ENCODE measurements around the gene LTB.
"Not testable (repeated sequence)": the region's sequence is repeated elsewhere in the genome, so short reads cannot be mapped to it uniquely, and the experiment has no call there.

LTB gene

DNA sequence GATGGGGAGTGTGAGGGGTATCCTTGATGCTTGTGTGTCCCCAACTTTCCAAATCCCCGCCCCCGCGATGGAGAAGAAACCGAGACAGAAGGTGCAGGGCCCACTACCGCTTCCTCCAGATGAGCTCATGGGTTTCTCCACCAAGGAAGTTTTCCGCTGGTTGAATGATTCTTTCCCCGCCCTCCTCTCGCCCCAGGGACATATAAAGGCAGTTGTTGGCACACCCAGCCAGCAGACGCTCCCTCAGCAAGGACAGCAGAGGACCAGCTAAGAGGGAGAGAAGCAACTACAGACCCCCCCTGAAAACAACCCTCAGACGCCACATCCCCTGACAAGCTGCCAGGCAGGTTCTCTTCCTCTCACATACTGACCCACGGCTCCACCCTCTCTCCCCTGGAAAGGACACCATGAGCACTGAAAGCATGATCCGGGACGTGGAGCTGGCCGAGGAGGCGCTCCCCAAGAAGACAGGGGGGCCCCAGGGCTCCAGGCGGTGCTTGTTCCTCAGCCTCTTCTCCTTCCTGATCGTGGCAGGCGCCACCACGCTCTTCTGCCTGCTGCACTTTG, 6.8 kb downstream of the LTB start, which contains the start of gene TNF:
TNF (plus strand) TSS at position 231 of the 567 bp plus-strand sequence; CDS start at position 408, 177 bp downstream.
- no peak for DNase-seq

DNA sequence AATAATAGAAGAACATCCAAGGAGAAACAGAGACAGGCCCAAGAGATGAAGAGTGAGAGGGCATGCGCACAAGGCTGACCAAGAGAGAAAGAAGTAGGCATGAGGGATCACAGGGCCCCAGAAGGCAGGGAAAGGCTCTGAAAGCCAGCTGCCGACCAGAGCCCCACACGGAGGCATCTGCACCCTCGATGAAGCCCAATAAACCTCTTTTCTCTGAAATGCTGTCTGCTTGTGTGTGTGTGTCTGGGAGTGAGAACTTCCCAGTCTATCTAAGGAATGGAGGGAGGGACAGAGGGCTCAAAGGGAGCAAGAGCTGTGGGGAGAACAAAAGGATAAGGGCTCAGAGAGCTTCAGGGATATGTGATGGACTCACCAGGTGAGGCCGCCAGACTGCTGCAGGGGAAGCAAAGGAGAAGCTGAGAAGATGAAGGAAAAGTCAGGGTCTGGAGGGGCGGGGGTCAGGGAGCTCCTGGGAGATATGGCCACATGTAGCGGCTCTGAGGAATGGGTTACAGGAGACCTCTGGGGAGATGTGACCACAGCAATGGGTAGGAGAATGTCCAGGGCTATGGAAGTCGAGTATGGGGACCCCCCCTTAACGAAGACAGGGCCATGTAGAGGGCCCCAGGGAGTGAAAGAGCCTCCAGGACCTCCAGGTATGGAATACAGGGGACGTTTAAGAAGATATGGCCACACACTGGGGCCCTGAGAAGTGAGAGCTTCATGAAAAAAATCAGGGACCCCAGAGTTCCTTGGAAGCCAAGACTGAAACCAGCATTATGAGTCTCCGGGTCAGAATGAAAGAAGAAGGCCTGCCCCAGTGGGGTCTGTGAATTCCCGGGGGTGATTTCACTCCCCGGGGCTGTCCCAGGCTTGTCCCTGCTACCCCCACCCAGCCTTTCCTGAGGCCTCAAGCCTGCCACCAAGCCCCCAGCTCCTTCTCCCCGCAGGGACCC, 7.8 kb downstream of the LTB start:
- DNase-seq: no peak

DNA sequence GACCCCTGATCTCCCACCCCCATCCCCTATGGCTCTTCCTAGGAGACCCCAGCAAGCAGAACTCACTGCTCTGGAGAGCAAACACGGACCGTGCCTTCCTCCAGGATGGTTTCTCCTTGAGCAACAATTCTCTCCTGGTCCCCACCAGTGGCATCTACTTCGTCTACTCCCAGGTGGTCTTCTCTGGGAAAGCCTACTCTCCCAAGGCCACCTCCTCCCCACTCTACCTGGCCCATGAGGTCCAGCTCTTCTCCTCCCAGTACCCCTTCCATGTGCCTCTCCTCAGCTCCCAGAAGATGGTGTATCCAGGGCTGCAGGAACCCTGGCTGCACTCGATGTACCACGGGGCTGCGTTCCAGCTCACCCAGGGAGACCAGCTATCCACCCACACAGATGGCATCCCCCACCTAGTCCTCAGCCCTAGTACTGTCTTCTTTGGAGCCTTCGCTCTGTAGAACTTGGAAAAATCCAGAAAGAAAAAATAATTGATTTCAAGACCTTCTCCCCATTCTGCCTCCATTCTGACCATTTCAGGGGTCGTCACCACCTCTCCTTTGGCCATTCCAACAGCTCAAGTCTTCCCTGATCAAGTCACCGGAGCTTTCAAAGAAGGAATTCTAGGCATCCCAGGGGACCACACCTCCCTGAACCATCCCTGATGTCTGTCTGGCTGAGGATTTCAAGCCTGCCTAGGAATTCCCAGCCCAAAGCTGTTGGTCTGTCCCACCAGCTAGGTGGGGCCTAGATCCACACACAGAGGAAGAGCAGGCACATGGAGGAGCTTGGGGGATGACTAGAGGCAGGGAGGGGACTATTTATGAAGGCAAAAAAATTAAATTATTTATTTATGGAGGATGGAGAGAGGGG, 8.8 kb downstream of the LTB start:
- DNase-seq: no peak

DNA sequence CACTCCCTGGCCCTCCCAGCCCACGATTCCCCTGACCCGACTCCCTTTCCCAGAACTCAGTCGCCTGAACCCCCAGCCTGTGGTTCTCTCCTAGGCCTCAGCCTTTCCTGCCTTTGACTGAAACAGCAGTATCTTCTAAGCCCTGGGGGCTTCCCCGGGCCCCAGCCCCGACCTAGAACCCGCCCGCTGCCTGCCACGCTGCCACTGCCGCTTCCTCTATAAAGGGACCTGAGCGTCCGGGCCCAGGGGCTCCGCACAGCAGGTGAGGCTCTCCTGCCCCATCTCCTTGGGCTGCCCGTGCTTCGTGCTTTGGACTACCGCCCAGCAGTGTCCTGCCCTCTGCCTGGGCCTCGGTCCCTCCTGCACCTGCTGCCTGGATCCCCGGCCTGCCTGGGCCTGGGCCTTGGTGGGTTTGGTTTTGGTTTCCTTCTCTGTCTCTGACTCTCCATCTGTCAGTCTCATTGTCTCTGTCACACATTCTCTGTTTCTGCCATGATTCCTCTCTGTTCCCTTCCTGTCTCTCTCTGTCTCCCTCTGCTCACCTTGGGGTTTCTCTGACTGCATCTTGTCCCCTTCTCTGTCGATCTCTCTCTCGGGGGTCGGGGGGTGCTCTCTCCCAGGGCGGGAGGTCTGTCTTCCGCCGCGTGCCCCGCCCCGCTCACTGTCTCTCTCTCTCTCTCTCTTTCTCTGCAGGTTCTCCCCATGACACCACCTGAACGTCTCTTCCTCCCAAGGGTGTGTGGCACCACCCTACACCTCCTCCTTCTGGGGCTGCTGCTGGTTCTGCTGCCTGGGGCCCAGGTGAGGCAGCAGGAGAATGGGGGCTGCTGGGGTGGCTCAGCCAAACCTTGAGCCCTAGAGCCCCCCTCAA, 9.9 kb downstream of the LTB start, which contains the start of gene LTA:
LTA (plus strand) TSS at position 249 of the 871 bp plus-strand sequence; CDS start at position 703, 454 bp downstream.
- no peak for DNase-seq

DNA sequence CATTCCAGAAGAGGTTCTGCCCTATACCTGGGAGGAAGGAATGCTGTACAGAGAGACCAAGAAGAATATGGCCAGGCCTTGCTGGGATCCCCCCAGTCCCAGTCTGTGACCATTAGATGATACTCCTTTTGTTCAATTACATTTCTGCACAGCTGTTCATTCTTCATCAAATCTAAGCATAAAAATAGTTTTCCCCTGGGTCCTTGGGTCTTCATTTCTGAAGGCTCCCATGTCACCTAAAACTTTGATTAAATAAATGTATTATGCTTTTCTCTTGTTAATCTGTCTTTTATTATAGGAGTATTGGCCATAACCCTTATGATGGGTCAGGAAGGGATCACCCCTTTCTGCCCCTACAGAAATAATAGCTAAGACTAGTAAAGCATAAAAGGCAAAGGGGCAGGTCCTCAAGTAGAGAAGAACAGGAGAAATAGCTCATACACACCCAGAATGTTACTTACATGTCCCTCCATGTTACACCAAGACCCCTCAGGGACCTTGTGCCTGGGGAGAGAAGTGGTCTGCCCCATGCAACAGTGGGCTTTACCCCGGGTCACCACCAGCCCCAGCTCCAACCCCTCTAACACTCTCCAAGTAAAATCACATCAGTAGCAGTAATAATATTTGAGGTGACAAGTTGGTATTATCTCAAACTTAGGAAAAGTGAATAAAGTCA, 12.2 kb downstream of the LTB start:
- DNase-seq: no peak

DNA sequence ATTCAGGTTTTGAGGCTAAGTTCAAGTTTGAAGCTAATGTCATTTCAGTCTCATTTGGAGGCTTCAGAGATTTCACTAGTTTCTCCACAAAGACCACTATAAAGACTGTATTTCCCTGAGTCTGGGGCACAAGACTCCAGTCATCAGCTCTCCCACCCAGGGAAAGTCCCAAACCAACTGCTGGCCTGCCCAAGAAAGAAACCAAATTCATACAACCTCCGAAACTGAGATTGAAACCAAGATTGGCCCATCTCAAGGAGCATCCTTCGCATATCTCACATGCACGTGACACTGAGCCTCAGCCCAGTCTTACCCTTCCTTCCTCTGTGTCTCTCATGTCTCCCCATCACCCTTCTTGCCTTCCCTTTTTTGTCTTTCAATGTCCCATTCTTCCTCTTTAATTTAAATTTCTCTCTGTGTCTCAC, 13.7 kb downstream of the LTB start:
- no peak for DNase-seq

DNA sequence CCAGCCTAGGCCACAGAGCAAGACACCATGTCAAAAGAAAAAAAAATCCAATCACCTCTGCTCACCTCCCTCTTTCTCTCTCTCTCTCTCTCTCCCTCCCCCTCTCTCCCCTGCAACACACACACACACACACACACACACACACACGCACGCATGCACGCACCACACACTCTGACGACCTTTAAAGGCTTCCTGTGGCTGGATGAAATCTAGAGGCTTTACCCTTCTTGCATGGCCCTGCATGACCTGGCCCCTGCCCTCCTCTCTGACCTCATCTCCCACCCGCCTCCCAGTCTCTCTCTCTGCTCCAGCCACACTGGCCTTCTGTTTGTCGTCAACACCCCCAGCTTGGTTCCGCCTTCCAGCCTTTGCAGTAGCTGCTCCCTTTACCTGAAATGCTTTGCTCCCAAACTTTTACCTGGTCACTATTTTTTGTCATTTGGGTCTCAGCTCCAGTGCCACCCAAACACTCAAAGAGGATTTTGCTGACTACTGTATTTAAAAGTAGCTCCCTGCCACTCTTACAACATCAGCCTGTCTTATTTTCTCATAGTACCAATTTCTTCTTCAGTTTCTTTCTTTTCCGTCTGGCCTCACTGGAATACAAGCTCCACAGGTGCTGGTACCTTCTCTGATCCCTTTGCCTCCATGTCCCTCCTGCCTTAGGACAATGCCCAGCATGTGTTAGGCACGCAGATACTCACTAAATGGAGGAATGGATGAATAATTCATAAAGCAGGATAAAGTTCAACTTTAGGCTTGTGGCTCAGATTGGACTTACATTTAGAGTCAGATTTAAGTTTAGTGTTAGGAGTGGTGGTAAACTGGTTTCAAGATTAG, 14.5 kb downstream of the LTB start:
- no peak for DNase-seq

DNA sequence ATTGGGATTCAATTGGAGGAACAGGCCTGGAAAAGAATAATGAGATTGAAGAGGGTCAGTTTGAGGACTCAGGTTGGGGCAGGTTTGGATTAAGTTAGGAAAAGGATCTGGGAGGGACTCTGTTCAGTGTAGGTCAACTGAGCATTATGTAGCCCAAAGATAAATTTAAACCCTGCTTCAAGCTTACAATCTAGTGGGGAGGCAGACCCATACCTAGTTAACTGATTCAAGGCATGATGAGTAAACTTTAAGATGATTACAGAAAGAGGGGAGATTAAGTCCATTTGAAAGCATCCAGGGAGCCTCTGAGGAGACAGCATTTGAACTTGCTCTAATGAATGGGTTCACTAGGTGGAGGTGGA, 21.5 kb downstream of the LTB start:
- DNase-seq: no peak

DNA sequence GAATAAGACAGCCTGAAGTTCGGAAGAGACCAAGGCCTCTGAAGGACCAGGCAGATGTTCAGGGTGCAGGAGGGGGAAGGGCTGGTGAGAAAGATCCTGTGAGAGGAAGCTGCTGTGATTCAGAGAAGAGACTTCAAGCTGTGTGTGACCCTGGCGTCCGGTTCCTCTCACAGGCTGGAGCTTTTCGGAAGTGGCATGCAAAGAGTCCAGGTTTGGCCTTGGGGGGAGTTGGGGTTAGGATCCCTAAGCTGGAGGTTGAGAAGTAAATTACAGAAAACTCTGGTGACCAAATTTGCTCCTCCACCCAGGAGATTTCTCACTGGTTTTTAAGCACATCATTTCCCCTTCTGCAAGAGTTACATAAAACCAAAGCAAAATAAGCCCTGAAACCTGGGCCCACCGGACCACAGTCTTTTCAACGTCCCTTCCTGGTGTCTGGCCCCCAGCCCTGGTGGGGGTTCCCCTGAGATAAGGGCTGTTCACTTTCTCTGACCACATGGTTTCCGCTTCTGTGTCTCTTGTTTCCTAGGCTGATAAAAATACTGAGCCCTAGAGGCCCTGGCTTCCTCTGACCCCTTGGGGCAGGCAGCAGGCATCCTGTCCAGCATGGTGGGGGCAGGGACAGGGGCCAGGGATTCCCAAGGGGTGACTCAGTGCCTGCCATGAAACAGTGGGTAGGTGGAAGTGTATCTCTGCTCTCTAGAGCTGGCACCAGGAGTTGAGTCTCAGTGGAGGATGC, 22.1 kb downstream of the LTB start:
- no peak for DNase-seq

DNA sequence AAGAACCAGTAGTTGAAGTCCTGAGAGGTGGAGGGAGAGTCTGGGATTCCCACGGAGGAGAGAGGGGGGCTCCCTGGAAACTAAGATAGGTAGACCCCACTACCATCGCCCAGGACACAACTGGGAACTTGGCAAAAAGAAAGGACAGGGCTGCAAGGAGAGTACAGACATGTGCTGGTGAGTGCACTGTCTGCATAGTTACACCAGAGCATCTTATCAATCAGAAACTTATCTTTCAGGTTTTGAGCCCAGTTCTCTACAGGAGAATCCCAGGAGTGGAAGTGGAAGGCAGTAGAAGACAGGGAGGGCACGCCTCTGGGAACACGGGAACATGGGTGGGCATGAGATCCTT, 22.6 kb downstream of the LTB start:
- no peak for DNase-seq

DNA sequence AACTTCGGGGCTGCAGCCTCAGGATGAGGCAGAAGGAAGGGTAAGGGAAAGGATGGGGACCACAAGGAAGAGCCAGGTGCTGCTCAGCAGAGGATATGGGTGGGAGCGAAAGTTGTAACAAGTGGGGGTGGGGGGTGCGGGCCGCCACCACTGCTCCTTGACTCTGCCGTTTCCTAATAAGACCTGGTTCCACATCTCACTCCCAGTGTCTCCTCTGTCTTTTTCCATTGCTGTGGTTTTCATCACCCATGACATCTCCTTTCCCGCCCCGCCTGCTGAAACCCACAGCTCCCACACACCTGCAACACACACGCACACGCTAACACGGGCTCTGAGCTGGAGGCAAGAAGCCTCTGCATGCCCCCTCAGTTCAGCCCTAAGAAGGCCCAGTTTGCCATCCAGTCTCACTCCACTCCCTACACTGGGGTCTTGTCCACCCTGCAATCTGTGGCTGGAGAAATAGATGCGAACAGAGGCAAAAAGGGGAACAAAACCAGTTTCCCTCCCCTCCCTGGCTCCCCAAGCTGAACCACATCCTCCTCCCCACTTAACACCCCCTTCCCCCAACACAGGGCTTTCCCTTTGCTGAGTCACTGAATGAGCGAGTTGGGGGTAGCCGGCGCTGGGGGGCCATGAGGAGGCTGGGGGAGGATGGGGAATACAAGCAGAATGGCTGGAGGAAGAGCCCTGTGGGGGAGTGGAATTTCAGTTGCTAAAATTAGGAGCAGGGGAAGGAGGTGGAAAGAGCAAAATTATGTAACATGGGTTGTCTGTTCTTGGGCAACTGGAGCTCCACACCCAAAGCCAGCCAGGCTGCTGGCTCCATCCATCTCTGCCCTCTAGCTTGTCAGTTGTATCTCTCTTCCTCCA, 23.4 kb downstream of the LTB start:
- no peak for DNase-seq

DNA sequence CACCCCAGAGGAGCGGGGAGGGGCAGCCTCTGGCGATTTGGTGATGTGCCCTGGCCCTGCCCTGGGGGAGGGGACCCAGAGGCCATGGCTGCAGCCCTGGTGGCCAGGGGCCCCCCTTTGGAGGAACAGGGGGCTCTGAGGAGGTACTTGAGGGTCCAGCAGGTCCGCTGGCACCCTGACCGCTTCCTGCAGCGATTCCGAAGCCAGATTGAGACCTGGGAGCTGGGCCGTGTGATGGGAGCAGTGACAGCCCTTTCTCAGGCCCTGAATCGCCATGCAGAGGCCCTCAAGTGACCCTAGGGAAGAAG, 24.0 kb downstream of the LTB start:
- DNase-seq: no peak

DNA sequence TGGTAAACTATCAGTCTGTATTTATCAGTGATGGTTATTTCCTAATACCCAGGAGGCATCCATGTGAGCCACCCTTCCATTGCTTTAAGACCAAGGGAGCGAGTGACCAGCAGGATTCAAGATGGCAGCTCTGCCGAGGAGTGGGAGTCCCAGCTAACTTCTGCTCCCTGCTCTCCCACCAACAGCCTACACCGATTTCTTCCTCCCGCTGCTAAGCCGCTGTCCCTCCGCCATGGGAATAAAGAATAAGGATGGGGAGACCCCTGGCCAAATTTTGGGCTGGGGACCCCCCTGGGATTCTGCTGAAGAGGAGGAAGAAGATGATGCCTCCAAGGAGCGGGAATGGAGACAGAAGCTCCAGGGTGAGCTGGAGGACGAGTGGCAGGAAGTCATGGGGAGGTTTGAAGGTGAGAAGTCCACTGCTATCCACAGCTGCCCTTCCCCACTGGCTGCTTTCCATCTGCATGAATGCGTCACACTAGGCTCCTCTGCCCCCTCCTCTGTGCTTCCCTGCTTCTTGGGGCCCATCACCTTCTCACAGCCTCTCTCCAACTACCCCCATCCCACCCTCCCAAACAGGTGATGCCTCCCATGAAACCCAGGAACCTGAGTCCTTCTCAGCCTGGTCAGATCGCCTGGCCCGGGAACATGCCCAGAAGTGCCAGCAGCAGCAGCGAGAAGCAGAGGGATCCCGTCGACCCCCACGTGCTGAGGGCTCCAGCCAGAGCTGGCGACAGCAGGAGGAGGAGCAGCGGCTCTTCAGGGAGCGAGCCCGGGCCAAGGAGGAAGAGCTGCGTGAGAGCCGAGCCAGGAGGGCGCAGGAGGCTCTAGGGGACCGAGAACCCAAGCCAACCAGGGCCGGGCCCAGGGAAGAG, 24.5 kb downstream of the LTB start:
- no peak for DNase-seq

DNA sequence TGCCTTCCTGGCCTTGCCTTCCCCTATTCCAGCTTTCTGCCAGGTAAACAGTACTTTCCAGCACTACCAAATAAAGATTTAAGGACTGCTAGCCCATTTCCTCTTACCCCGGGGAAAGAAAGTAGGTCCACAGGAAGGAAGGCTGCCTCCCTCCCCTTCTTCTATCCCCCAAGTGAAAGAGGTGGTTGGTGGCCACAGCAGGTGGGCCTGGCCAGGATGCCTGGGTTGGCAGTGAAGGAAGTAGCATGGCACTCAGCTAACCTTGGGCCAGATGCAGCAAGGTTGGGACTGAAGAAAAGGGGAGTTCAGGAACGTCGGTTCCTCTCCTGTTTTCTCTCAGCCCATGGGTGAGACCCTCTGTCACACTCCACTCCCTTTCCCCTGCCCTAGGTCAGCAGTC, 25.9 kb downstream of the LTB start:
- DNase-seq: no peak

DNA sequence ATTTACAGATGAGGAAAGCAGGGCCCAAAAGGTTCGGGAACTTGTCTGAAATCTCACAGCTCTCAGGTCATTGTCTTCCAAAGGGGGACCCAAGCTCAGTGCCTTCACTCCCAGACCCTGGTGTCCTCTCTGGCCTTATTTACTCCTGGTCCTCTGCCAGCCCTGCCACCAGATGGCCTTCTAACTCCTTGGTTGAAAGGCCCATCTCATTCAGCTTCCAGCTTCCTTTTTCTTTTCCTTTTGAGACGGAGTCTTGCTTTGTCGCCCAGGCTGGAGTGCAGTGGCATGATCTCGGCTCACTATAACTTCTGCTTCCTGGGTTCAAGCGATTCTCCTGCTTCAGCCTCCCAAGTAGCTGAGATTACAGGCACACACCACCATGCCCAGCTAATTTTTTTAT, 30.9 kb downstream of the LTB start:
- not testable (repeated sequence) for DNase-seq

DNA sequence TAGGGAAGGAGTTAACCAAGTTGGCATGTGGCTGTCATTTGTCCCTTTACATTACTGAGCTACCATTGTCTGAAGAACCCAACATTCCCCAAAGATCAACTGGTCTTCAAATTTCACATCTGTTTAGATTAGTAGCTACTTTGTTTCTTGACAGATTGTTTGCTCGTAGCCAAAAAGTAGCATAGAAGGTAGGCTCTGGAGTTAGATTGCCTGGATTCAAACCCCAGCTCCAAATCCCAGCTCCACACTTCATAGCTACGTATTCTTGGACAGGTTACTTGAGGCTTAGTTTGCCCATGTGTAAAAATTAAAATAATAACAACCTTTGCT, 33.7 kb downstream of the LTB start:
- DNase-seq: no peak

DNA sequence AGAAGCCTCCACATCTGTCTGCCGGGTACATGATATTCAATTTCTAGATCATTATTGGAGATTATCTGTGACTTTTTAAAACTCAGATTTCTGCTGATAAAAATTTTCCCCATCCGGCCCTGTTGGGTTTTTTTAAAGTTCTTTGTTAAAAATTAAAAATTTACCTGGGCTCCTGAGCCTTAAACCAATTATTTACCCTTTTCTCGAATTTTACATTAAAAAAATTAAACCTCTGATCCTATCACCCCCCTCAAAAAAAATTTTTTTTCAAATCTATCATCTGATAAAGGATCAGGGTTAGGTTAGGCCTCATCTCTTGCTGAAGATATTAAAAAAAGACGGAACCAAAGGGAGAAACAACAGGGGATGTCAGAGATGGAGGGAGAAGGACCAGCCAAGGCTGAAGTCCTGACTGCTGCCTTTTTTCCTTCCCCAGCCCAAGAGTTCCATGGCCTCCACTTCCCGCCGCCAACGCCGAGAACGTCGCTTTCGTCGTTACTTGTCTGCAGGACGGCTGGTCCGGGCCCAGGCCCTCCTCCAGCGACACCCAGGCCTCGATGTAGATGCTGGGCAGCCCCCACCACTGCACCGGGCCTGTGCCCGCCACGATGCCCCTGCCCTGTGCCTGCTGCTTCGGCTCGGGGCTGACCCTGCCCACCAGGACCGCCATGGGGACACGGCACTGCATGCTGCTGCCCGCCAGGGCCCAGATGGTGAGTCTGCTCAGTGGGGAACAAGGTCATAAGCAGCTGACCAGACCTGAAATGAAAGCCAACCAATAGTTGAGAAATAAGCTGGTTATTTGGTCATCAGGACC, 34.3 kb downstream of the LTB start:
- no peak for DNase-seq

Data from NCI-H2029 (cell line).